Measurements from ENCODE around the gene MKNK1.

DNA sequence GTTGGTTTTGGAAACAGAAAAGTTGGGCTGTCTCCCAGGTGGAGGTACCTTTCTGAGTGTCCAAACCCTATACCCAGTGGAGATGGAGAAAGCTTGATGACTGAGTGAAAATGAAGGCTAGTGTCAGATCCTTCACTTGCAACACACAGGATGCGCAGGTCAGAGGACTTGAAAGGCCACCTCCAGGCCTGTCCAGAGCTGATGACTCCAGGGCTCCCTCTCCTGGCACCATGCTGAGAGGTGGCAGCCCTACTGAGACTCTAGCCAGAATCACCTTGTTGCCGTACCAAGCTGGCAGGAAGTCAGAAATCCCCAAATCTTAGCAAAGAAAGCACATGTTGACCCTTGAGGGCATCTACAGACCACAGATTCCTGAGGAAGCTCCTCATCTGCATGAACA lies 69.0 kb downstream of the MKNK1 start:
- TF ChIP-seq, protein P1, sequence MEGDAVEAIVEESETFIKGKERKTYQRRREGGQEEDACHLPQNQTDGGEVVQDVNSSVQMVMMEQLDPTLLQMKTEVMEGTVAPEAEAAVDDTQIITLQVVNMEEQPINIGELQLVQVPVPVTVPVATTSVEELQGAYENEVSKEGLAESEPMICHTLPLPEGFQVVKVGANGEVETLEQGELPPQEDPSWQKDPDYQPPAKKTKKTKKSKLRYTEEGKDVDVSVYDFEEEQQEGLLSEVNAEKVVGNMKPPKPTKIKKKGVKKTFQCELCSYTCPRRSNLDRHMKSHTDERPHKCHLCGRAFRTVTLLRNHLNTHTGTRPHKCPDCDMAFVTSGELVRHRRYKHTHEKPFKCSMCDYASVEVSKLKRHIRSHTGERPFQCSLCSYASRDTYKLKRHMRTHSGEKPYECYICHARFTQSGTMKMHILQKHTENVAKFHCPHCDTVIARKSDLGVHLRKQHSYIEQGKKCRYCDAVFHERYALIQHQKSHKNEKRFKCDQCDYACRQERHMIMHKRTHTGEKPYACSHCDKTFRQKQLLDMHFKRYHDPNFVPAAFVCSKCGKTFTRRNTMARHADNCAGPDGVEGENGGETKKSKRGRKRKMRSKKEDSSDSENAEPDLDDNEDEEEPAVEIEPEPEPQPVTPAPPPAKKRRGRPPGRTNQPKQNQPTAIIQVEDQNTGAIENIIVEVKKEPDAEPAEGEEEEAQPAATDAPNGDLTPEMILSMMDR (IDR thresholded peaks at IDR 0.05; ENCODE audit: poor library complexity): peak; percentile 30
- TF ChIP-seq EZH2 (IDR thresholded peaks at IDR 0.05; ENCODE audit: borderline replicate concordance): no peak
- TF ChIP-seq EZH2phosphoT487 (IDR thresholded peaks at IDR 0.05; ENCODE audit: low read depth, severe bottlenecking, unreplicated experiment): no peak
